Activated naive CD4-positive, alpha-beta T cell treated with anti-CD3 and anti-CD28 coated beads, Interleukin-2, amount 50 U/mL, for 24 hours (primary cell): ENCODE measurements around the gene DLX2.
"Not testable (repeated sequence)": the region's sequence is repeated elsewhere in the genome, so short reads cannot be mapped to it uniquely, and the experiment has no call there.

ENCODE experiments used
- H3K27ac Mint-ChIP-seq: one replicate; pipeline ENCODE4 v1.8.0; 2021; ENCODE audit warnings: mild to moderate bottlenecking, mixed read lengths
- H3K27me3 Mint-ChIP-seq: one replicate; pipeline ENCODE4 v1.8.0; 2021; ENCODE audit warnings: mixed read lengths
- H3K36me3 Mint-ChIP-seq: one replicate; pipeline ENCODE4 v1.8.0; 2021; ENCODE audit warnings: mixed read lengths
- H3K4me1 Mint-ChIP-seq: one replicate; pipeline ENCODE4 v1.8.0; 2021; ENCODE audit warnings: mixed read lengths
- H3K4me3 Mint-ChIP-seq: one replicate; pipeline ENCODE4 v1.8.0; 2021; ENCODE audit warnings: mild to moderate bottlenecking, mixed read lengths
- H3K9me3 Mint-ChIP-seq: one replicate; pipeline ENCODE4 v1.8.0; 2021; ENCODE audit warnings: mixed read lengths

Gene DLX2

DNA sequence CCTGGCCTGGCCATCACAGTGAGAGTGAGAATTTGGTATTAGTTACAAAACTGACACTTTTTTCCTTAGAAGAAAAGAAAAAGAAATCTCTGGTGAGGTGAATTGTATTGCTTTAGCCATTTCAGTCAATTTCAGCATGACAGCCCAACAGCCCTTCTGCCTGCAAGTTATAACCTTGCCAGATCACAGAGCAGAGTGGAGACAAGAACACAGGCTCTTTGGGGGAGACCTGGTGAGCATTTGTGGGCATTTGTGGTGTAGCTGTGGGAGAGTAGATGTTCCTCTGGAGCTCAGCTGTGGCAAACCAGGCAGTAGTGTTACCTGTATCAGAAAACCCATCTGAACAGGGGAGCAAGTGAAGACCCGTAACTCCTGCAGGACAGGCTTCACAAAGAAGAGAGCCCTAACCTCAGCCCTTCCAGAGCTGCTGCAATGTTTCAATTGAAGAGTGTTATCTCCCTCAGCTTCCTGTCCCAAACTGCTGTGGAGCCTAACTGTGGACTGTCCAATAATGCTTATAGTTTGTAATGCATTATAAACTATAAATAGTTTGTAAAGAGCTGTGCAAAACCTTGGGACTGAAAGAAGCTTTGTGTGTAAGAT, 40.2 kb downstream of the DLX2 start:
- Mint-ChIP-seq H3K4me1 (no peaks in the 10 kb centered on the region), H3K9me3 (no peaks in the 10 kb centered on the region), H3K27ac (no peak overlapping the region), H3K36me3 (peaks cover 23% of the 10 kb centered on the region), H3K4me3 (no peak overlapping the region), H3K27me3 (no peaks in the 10 kb centered on the region)

DNA sequence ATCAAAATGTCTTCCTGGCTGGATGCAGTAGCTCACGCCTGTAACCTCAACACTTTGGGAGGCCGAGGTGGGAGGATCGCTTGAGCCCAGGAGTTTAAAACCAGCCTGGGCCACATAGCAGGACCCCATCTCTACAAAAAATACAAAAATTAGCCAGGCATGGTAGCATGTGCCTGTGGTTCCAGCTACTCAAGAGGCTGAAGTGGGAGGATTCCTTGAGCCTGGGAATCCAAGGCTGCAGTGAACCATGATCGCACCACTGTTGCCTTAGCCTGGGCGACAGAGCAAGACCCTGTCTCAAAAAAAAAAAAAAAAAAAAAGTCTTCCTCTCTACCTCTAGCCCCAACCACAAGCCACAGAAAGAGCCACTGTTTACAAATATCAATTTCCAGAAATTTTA, 42.6 kb downstream of the DLX2 start:
- not testable (repeated sequence) for H3K4me3 Mint-ChIP-seq, H3K27me3 Mint-ChIP-seq, H3K9me3 Mint-ChIP-seq, H3K4me1 Mint-ChIP-seq, H3K27ac Mint-ChIP-seq
- H3K36me3 Mint-ChIP-seq, result peaks cover 18% of the 10 kb centered on the region

DNA sequence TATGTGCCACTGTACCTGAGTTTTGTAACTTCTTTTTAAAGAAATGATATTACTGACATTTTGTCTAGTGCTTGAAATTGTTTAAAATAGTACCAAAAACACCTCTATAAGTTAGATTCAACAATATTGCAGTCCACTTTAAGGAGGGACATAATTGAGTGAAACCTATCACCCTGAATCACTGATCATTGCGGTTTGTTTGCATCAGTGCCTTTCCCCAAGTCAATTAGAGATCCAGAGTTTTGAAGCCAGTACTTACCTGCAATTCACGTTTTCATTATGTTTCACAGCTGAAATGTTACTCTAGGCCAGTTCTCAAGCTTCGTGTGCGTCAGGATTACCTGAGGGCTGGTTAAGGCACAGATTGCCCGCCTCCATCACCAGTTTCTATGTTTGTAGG, 44.0 kb downstream of the DLX2 start:
- Mint-ChIP-seq H3K4me3 (no peak overlapping the region), H3K9me3 (no peaks in the 10 kb centered on the region), H3K36me3 (peaks cover 15% of the 10 kb centered on the region), H3K4me1 (no peaks in the 10 kb centered on the region), H3K27ac (no peak overlapping the region), H3K27me3 (no peaks in the 10 kb centered on the region)

DNA sequence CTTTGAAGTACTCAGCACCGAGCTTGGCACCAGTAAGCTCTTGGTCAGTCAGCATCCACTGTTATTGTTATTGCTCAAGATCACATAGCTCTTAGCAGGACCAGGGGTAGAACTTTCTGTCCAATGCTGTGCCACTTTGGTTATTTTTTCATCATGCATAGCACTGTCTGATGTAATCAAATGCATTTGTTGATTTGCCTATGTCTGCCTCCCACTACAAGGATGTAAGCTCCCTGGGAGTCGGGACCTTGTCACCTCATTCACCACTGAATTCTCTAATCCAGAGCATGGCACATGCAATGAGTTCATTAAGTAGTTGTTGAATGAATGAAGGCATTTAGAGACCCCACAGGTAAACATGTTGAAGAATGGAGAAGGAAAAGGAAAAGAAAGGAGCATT, 46.4 kb downstream of the DLX2 start:
- Mint-ChIP-seq H3K36me3 (no peaks in the 10 kb centered on the region), H3K27me3 (no peaks in the 10 kb centered on the region), H3K9me3 (no peaks in the 10 kb centered on the region), H3K27ac (no peak overlapping the region), H3K4me3 (no peak overlapping the region), H3K4me1 (no peaks in the 10 kb centered on the region)

DNA sequence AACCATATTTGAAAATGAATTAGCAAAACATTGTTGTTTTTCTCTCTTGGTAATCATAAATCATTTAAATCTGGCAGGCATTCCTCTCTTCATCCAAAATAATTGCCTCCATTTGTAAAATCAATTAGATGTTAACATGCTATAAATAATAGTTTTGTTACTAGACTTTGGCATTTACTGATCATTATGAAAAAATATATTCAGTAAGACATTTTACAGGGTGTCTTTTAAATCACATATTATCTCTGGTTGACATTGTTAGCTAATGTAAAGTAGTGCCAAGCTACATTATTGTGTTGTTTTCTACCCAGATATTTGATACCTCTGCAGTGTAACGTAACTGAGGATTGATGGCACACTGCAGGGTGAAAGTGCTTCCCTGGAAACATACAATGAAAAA, 49.2 kb downstream of the DLX2 start:
- Mint-ChIP-seq H3K4me1 (no peaks in the 10 kb centered on the region), H3K27me3 (no peaks in the 10 kb centered on the region), H3K9me3 (no peaks in the 10 kb centered on the region), H3K27ac (no peak overlapping the region), H3K4me3 (no peak overlapping the region), H3K36me3 (peaks cover 2% of the 10 kb centered on the region)

DNA sequence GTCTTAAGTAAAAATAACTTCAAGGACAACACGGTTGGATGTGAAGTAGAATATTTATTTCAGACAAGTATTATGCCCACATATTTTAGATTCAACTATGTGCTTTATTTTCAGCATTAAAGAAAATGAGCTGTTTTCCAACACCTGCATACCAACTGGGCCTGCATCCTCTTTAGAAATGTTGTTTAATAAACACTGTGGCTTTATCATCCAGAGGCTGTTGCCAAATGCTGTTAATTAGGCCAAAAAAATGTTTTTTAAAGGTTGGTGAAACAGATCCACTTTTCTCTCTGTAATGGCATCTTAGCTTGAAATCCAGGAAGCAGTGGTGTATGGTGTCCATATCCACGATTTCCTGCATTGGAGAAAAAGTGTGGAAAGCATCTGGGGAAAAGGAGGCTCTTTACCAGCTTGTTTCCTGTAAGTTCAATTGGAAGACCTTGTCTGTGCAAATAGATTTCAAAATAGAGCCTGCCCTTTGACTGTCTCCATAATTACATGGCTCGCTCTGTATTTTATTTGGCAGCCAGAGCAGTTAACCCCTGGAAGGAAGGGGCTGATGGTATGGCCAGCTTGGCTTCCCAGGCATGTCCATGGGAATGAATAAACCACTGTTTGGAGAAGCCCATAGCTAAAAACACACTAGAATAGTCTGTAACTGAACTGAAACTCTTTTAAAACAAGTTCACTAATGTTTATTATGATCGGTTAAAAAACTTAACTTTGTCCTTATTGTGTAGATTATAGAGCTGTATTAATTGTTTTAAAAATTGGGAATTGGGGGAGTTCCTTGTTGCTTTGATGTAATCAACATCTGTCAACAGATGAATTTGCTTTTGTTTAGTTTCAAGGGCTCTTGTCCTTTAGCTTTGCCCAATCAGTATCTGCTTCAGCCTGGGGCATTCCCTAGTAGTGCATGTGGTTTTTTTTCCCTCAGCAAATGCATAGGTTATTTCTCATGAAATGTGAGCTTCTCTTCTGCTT, 50.4 kb downstream of the DLX2 start:
- H3K4me1 Mint-ChIP-seq, result no peaks in the 10 kb centered on the region
- no peak overlapping the region for H3K27ac Mint-ChIP-seq
- H3K4me3 Mint-ChIP-seq, result no peak overlapping the region
- peaks cover 2% of the 10 kb centered on the region for H3K36me3 Mint-ChIP-seq
- H3K27me3 Mint-ChIP-seq, result no peaks in the 10 kb centered on the region
- no peaks in the 10 kb centered on the region for H3K9me3 Mint-ChIP-seq

DNA sequence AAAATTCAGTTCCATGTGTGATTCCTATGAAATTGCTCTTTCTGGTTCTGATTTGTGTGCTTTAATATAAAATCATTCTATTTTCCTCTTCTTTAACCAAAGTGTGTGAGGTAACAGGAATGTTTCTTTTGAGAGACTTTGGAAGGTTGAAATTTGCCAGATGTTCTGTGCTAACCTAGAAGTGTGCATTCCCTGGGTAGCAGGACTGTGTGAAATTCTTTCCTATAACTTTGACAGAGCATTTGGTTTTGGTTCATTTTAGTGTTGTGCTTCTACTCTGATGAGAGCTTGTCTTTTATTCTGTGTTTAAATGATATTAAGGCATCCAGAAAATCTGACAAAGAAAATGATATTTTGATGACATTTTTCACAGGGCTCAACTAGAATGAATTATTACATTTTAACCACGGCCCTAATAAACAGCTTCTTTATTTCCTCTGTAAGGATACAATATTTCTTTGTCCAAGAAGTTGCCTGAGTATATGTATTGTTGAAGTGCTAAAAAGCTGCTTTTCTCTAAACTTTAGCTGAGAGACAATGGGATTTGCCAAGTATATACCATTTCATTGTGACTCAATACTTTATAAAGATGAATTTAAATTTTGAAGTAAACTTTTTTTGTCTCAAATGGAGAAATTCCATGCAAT, 52.1 kb downstream of the DLX2 start:
- Mint-ChIP-seq H3K27me3 (no peaks in the 10 kb centered on the region), H3K9me3 (no peaks in the 10 kb centered on the region), H3K27ac (no peak overlapping the region), H3K4me1 (peaks cover 5% of the 10 kb centered on the region), H3K36me3 (peaks cover 2% of the 10 kb centered on the region), H3K4me3 (no peak overlapping the region)

DNA sequence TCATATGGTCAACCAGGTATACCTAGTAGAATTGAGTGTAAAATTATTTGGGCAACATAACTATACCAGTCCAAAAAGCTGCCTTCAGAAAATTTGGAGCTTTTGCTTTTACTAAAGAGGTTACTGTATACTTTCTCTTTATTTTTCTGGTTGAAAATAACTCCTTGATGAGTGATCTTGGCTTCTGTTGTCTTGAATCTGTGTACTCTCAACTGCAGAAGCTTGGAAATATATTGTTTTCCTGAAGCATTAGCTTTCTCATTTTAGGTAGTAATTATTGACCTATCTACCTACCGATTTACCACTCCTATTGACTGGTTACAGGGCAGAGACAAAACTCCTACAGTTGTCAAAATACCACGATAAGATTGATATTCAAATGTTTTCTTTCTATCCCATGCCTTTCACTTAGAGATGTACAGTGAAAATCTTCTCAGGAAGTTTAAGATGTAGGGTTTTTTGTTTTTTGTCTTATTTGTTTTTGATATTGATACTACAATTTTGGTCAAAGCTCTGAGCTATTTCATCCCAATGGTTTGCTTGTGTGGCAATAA, 53.1 kb downstream of the DLX2 start:
- Mint-ChIP-seq H3K27me3 (no peaks in the 10 kb centered on the region), H3K4me3 (no peak overlapping the region), H3K36me3 (peaks cover 2% of the 10 kb centered on the region), H3K9me3 (no peaks in the 10 kb centered on the region), H3K27ac (no peak overlapping the region), H3K4me1 (peaks cover 5% of the 10 kb centered on the region)
